ENCODE data around the gene LDLRAD2. TPM values are rescaled to one million over a fixed set of nuclear protein-coding genes. Genes with fewer than 3 reads are reported as not detected.
A peak's percentile ranks its signal among the peaks of the same experiment; 100 is the strongest.

The LDLRAD2 gene
- total and polyA plus RNA-seq, 2 of the 8 experiments (the other 6 are each of a cell fraction or from before 2014, with no cell fraction given), result 0.48 to 0.74 TPM

DNA sequence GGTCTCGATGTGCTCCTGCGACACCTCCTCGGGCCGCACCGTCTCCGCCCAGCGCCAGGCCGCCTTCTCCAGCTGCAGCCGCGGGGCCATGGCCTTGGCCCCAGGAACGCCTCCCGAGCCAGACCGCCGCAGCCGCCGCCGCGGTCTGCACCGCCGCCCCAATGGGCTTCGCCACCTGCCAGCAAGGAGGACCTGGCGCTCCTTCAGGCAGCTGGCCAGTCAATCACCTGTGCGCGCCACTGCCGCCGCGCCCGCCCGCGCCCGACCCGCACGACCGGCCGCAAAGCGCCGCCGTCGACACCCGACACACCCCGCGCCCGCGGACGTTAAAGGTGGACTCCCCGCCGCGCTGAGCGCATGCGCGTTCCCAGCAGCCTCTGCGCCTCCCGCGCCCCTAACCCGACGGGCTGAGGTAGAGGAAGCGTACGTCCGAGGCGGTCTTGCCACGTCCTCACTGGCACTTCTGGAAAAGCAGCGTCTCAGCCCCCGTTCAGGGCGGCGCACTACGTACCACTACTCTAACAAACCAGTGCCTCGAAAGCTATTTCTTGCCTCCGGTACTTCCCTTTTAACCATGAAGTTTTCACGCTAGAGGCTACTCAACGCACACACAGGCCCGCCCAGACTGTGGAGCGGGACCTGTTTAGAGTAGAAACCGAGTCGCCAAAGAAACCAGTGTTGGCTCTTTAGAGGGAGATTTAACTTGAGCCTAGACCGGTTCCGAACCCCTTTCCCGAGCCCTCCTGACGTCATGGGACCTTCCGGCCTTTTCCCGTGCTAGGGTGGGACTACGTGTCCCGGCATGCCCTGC, 29.0 kb upstream of the LDLRAD2 start, which contains the start of gene USP48 (continued):
- TF ChIP-seq RNF2 (IDR thresholded peaks at IDR 0.05; ENCODE audit: borderline replicate concordance, low read depth, low read length, missing control alignments, poor library complexity, severe bottlenecking) (no peak), CHD1 (IDR thresholded peaks at IDR 0.05; ENCODE audit: low read depth, low read length) (no peak), JUND (IDR thresholded peaks at IDR 0.05; ENCODE audit: low read length) (peak; percentile 62; the same call in 1 of the 2 replicates), TBP (IDR thresholded peaks at IDR 0.05; ENCODE audit: low read depth, low read length) (peak; percentile 85), EZH2 (IDR thresholded peaks at IDR 0.05; ENCODE audit: low read depth, low read length, severe bottlenecking) (no peak), RBBP5 (IDR thresholded peaks at IDR 0.05; ENCODE audit: borderline replicate concordance, low read depth, low read length) (peak; percentile 85), HDAC6 (IDR thresholded peaks at IDR 0.05; ENCODE audit: low read depth, low read length) (no peak), GTF2F1 (IDR thresholded peaks at IDR 0.05; ENCODE audit: borderline replicate concordance, low read depth, low read length) (0 out of 2 replicates have a peak, but pooled peaks have one; percentile 40), PHF8 (conservative IDR thresholded peaks at IDR 0.05; ENCODE audit: low read depth, low read length) (peak; percentile 94), YY1 (IDR thresholded peaks at IDR 0.05; ENCODE audit: low read depth, low read length) (no peak; the same call in 1 of the 2 replicates), NRF1 (IDR thresholded peaks at IDR 0.05; ENCODE audit: low read depth, low read length) (peak; percentile 55), HDAC2 (IDR thresholded peaks at IDR 0.05; ENCODE audit: borderline replicate concordance in 1 of 2, low read depth in 2 of 2, low read length in 2 of 2) (0 out of 4 replicates have a peak, but pooled peaks of 1 of the 2 experiments have one; percentile 41), SIN3A (conservative IDR thresholded peaks at IDR 0.05 in 1 of 2, IDR thresholded peaks at IDR 0.05 in 1 of 2; ENCODE audit: low read depth in 1 of 2, low read length in 2 of 2) (0 out of 4 replicates have a peak, but pooled peaks have one; percentile 26 to 74), SAP30 (IDR thresholded peaks at IDR 0.05; ENCODE audit: insufficient read depth, insufficient replicate concordance, low read length) (peak; percentile 53), BACH1 (IDR thresholded peaks at IDR 0.05; ENCODE audit: low read length) (no peak)
- TF ChIP-seq, protein P1, sequence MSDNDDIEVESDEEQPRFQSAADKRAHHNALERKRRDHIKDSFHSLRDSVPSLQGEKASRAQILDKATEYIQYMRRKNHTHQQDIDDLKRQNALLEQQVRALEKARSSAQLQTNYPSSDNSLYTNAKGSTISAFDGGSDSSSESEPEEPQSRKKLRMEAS (IDR thresholded peaks at IDR 0.05), result peak; percentile 76
- TF ChIP-seq, protein P2, sequence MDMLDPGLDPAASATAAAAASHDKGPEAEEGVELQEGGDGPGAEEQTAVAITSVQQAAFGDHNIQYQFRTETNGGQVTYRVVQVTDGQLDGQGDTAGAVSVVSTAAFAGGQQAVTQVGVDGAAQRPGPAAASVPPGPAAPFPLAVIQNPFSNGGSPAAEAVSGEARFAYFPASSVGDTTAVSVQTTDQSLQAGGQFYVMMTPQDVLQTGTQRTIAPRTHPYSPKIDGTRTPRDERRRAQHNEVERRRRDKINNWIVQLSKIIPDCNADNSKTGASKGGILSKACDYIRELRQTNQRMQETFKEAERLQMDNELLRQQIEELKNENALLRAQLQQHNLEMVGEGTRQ (IDR thresholded peaks at IDR 0.05; ENCODE audit: low read length), result 0 out of 2 replicates have a peak, but pooled peaks have one; percentile 32
- TF ChIP-seq, protein P3, sequence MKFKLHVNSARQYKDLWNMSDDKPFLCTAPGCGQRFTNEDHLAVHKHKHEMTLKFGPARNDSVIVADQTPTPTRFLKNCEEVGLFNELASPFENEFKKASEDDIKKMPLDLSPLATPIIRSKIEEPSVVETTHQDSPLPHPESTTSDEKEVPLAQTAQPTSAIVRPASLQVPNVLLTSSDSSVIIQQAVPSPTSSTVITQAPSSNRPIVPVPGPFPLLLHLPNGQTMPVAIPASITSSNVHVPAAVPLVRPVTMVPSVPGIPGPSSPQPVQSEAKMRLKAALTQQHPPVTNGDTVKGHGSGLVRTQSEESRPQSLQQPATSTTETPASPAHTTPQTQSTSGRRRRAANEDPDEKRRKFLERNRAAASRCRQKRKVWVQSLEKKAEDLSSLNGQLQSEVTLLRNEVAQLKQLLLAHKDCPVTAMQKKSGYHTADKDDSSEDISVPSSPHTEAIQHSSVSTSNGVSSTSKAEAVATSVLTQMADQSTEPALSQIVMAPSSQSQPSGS (IDR thresholded peaks at IDR 0.05; ENCODE audit: low read length), result peak; percentile 84; the same call in 1 of the 2 replicates

Data from H1 (cell line).